Heart right ventricle (tissue), 16 donors: Measurements from ENCODE around the gene TECTA. TPM values are rescaled to one million over a fixed set of nuclear protein-coding genes. Genes with fewer than 3 reads are reported as not detected.

ENCODE experiments used
- ATAC-seq, 8 donors: fragments of 200-7000 bp; cut with Tn5 transposase; one replicate each; pipeline ENCODE4 v1.9.1; 2020; ENCODE audit warnings: mild to moderate bottlenecking in 8 of 8, moderate library complexity in 8 of 8, moderate number of reproducible peaks in 1 of 8
- DNase-seq, 2 donors: peaks; one replicate each; pipeline ENCODE4 v3.0.0-alpha.2; 2020
- H3K27ac ChIP-seq, 10 donors: fragments of 200-600 bp; sonication (generic) in 2 of 10; one replicate each; pipeline versions ENCODE4 v1.5.0 to v1.8.0; 2020 to 2022; ENCODE audit warnings: mild to moderate bottlenecking in 3 of 10
- H3K27me3 ChIP-seq, 7 donors: fragments of 200-600 bp; one replicate each; pipeline ENCODE4 v1.8.0; 2021 to 2022; ENCODE audit warnings: mild to moderate bottlenecking in 2 of 7
- H3K36me3 ChIP-seq, 9 donors: fragments of 200-600 bp; sonication (generic) in 1 of 9; one replicate each; pipeline versions ENCODE4 v1.5.0 to v1.8.0; 2020 to 2022; ENCODE audit warnings: mild to moderate bottlenecking in 2 of 9
- H3K4me1 ChIP-seq, 9 donors: fragments of 200-600 bp; sonication (generic) in 1 of 9; one replicate each; pipeline versions ENCODE4 v1.5.0 to v1.8.0; 2020 to 2022; ENCODE audit warnings: mild to moderate bottlenecking in 4 of 9
- H3K4me3 ChIP-seq, 10 donors: fragments of 200-600 bp; sonication (generic) in 2 of 10; one replicate each; pipeline versions ENCODE4 v1.5.0 to v1.8.0; 2020 to 2022; ENCODE audit warnings: mild to moderate bottlenecking in 7 of 10, moderate library complexity in 2 of 10
- H3K9me3 ChIP-seq, 11 donors: fragments of 200-600 bp in 10 of 11; sonication (generic) in 2 of 11; one replicate each; pipeline versions ENCODE4 v1.5.0 to v1.8.0; 2013 to 2022; ENCODE audit warnings: mild to moderate bottlenecking in 2 of 11, control low read depth in 1 of 11, moderate library complexity in 1 of 11
- CTCF ChIP-seq, 9 donors: fragments of 200-600 bp; sonication (generic) in 2 of 9; IDR thresholded peaks; one replicate each; pipeline versions ENCODE4 v1.5.0 to v1.8.0; 2021 to 2022; ENCODE audit warnings: antibody characterized with exemption in 9 of 9, mild to moderate bottlenecking in 5 of 9, moderate library complexity in 1 of 9
- WGBS, 2 donors: extraction: QIAGEN DNeasy Blood & Tissue Kit; methylation state at CpG; one replicate each; pipeline ENCODE4 v1.1.7; 2013; ENCODE audit warnings: inconsistent platforms in 1 of 2; 5-methylcytosine and 5-hydroxymethylcytosine counted together
- intact Hi-C, 10 donors: fragments of 100-400 bp; cut with DNase I; formaldehyde crosslinking; loops; one replicate each; pipeline versions ENCODE4 v1.11.1 to v1.14.2; 2022
- polyA plus RNA-seq, 2 donors: library from polyadenylated mRNA; stranded (reverse); fragments of 200-250 nt; gene quantifications; one replicate each; pipeline ENCODE4 v1.2.3, GENCODE V29; 2013
- total RNA-seq, 10 donors: library from RNA; stranded (reverse); fragmentation: NEBNext Ultra II Directional in 3 of 10; extraction: Animal tissue kit (Norgen Biotek cat#: 25700) in 3 of 10; gene quantifications; one replicate each; pipeline versions ENCODE4 v1.2.1 to v1.2.4, GENCODE V29; 2021 to 2023
- donor health status: Arrhythmogenic right ventricular cardiomyopathy.
- donor health status: ischemic (EF 13 %, LVEDD 7.1; RV severe dilation, severe dysfunction).
- donor health status: healthy with polysubstance abuse.
- donor health status: DM: no; HTN: yes; CAD: no.
- donor health status: DM: no; HTN: no; CAD: no.
- donor health status: ischemic (EF 25% LVEDD 6.9; RV normal size, moderate dysfunction).
- donor health status: ischemic (EF 25% LVEDD 5.7; RV mildly dilated, moderate dysfunction).
- donor health status: healthy.
- donor health status: DM: yes; HTN: yes; CAD: no.
- donor health status: Ischemic cardiomyopathy.
- donor health status: ischemic (EF 35%, LVEDD 5.7; RV mildly dilated, moderate dysfunction).
- donor health status: nonischemic (EF 11% LVEDD 7.7; RV severe dilation, severe dysfunction).
- donor health status: DM: yes; HTN: yes; CAD: no.
- donor health status: PGD.
- donor health status: ischemic (EF 29% LVEDD 5.4; RV normal size, mild dysfunction).
- donor health status: nonischemic (EF 23%, LVEDD 6.1; RV moderate dilation, normal function).

TECTA gene
- total and polyA plus RNA-seq, 12 donors: 0.38 to 1.9 (median 1.1) TPM

GRCh38 chr11:121141066-121141465, 40.0 kb downstream of the TECTA start:
- H3K27ac ChIP-seq: no peak overlapping the region
- DNase-seq: no peak
- no peaks in the 10 kb centered on the region for H3K27me3 ChIP-seq
- no peak for TF ChIP-seq CTCF (IDR thresholded peaks at IDR 0.05)
- 80 to 81% methylated on average over 1 of the region's 1 CpG for WGBS, 2 donors
- no peak overlapping the region for H3K4me3 ChIP-seq
- intact Hi-C loops: no loop called here
- H3K4me1 ChIP-seq: no peaks in the 10 kb centered on the region
- peak in 1 of 8 donors; percentile 54 for ATAC-seq
- no peaks in the 10 kb centered on the region for H3K36me3 ChIP-seq
- no peaks in the 10 kb centered on the region for H3K9me3 ChIP-seq

GRCh38 chr11:121143921-121144320, 42.9 kb downstream of the TECTA start:
- 69 to 77% methylated on average over 5 of the region's 5 CpGs for WGBS, 2 donors
- no peaks in the 10 kb centered on the region for H3K9me3 ChIP-seq
- no peak overlapping the region for H3K4me3 ChIP-seq
- no peak overlapping the region for H3K27ac ChIP-seq
- intact Hi-C loops: no loop called here
- H3K27me3 ChIP-seq: no peaks in the 10 kb centered on the region
- H3K36me3 ChIP-seq: no peaks in the 10 kb centered on the region
- ATAC-seq: no peak
- no peaks in the 10 kb centered on the region for H3K4me1 ChIP-seq
- no peak for TF ChIP-seq CTCF (IDR thresholded peaks at IDR 0.05)
- DNase-seq: no peak

- ATAC-seq (peak in 1 of 8 donors; percentile 49), DNase-seq (no peak)
- Histone ChIP-seq H3K4me3 (no peak overlapping the region), H3K36me3 (no peaks in the 10 kb centered on the region), H3K9me3 (no peaks in the 10 kb centered on the region), H3K27ac (no peak overlapping the region), H3K27me3 (no peaks in the 10 kb centered on the region), H3K4me1 (no peaks in the 10 kb centered on the region)
- WGBS, 2 donors: 80 to 82% methylated on average over 5 of the region's 5 CpGs
- intact Hi-C loops: no loop called here
- no peak for TF ChIP-seq CTCF (IDR thresholded peaks at IDR 0.05)
Measured at GRCh38 chr11:121144723-121145122, 43.7 kb downstream of the TECTA start.

- TF ChIP-seq CTCF (IDR thresholded peaks at IDR 0.05): no peak
- WGBS, 2 donors: 89 to 96% methylated on average over 11 of the region's 11 CpGs
- Histone ChIP-seq H3K4me3 (no peak overlapping the region), H3K36me3 (no peaks in the 10 kb centered on the region), H3K4me1 (no peaks in the 10 kb centered on the region), H3K27me3 (no peaks in the 10 kb centered on the region), H3K27ac (no peak overlapping the region), H3K9me3 (peaks cover 0 to 8% (median 0%) of the 10 kb centered on the region in 11 donors)
- no peak for ATAC-seq
- no peak for DNase-seq
- intact Hi-C loops: no loop called here
Measured at GRCh38 chr11:121145826-121146225, 44.8 kb downstream of the TECTA start.
